GM18873 (cell line): ENCODE measurements around the gene MRGPRG.
"Not testable (repeated sequence)": the region's sequence is repeated elsewhere in the genome, so short reads cannot be mapped to it uniquely, and the experiment has no call there.

ENCODE experiments used
- ATAC-seq: cut with Tn5 transposase; IDR thresholded peaks from one replicate; pipeline ENCODE4 v1.9.1; 2021; ENCODE audit warnings: mild to moderate bottlenecking, moderate library complexity, moderate number of reproducible peaks; ENCODE audit not compliant: unreplicated experiment, low FRiP score

Gene MRGPRG, protein sequence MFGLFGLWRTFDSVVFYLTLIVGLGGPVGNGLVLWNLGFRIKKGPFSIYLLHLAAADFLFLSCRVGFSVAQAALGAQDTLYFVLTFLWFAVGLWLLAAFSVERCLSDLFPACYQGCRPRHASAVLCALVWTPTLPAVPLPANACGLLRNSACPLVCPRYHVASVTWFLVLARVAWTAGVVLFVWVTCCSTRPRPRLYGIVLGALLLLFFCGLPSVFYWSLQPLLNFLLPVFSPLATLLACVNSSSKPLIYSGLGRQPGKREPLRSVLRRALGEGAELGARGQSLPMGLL

GRCh38 chr11:3218483-3219280 is at the start of gene MRGPRG:
Gene MRGPRG (minus strand): TSS chr11:3218813. CDS start chr11:3218813, 0 bp downstream.
- no peak for ATAC-seq

- not testable (repeated sequence) for ATAC-seq
Observed at GRCh38 chr11:3262548-3262947, 43.9 kb upstream of the MRGPRG start.

GRCh38 chr11:3261831-3262230 is 43.2 kb upstream of the MRGPRG start:
- not testable (repeated sequence) for ATAC-seq

- ATAC-seq = not testable (repeated sequence)
Observed at GRCh38 chr11:3257509-3257908, 38.9 kb upstream of the MRGPRG start.

DNA sequence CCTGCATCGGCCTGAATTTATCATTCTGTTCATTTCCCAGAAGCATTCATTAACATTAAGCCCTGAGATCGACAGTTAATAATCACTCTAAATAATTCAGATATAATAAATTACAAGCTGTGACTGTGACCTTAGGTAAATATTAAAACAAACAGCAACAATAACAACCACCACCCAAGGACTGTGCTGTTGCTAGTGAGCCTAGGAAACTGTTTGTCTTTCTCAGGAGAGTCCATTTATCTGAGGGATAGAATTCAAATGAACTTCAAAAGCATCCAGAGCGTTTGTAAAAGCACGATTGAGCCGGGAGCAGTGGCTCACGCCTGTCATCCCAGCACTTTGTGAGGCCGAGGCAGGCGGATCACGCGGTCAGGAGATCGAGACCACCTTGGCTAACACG is 36.6 kb upstream of the MRGPRG start:
- ATAC-seq = not testable (repeated sequence)

DNA sequence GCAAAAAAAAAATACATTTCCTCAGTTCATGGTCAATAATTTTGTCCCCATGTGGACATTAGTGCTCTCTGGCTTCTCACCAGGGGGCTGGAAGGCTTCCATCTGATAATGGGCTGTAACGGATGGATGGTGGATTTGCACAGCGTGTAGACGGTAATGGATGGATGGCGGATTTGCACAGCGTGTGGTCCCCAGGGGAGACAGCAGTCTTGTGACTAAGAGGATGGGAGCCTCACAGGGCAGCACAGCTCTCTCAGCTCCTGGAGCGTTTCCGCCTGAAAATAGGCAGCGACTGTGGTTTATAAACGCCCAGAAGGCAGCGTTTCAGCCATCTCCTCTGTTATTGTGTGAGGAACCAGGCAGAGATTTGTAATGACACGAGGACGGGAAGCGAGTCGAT is 36.2 kb upstream of the MRGPRG start:
- not testable (repeated sequence) for ATAC-seq

DNA sequence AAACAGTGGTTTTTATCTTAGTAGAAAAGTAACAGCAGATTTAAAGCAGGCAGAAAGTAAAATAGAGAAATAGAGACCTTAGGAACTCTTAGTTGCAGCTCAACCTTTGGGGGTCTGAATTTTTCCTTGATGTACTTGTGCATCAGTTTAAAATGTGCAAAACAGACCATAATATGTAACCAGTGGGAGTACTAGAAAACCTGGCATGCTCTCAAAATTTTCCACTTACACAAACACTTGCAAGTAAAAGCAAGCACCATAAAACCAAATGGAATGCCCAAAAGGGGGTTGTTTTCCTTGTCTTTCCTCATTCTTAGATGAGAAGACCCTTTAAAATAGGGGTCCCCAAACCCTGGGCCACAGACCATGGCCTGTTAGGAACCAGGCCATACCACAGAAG is 26.5 kb upstream of the MRGPRG start:
- no peak for ATAC-seq

DNA sequence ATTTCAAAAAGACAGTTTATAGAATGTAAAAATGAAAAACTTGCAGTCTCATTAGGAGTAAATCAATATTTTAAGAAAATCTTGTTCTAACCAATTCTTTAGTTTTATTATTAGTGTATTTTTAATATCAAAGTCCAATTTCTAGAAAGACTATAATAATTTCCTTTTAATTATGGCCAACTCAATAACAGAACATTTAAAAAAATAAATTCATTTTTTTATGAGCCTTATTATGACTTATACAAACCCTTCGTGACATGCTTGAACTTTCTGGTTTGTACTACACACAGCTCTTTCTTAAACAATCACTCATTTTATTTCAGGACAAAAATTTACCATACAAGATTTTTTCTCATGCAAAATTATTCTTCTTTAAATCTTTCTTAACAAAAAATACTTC is 25.3 kb upstream of the MRGPRG start:
- ATAC-seq = no peak

- no peak for ATAC-seq
Observed at GRCh38 chr11:3237119-3237518, 18.5 kb upstream of the MRGPRG start.

GRCh38 chr11:3234846-3235245 is 16.2 kb upstream of the MRGPRG start:
- no peak for ATAC-seq

DNA sequence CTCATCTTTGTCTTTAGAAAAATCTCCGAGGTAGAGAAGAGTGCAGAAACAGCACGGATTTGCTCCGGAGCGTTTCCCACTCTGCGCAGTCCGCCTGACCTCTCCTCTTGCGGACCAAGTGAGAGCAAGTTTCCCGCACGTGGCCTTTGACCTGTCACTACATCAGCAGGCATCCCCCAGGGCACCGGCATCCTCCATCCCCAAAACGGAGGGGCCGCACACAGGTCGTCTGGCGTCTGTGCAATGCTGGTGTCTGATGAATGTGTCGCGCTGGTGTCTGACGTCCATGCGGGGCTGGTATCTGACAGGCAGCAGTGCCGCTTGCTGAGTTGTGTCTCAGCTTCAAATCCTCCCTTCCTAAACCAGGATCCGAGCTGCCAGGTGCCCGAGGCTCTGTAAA is 14.3 kb upstream of the MRGPRG start:
- no peak for ATAC-seq

- ATAC-seq = no peak
Observed at GRCh38 chr11:3231851-3232744, 13.5 kb upstream of the MRGPRG start, which contains the start of gene MRGPRE. Gene MRGPRE (minus strand): TSS chr11:3232417. CDS start chr11:3228799, 3,618 bp downstream.

DNA sequence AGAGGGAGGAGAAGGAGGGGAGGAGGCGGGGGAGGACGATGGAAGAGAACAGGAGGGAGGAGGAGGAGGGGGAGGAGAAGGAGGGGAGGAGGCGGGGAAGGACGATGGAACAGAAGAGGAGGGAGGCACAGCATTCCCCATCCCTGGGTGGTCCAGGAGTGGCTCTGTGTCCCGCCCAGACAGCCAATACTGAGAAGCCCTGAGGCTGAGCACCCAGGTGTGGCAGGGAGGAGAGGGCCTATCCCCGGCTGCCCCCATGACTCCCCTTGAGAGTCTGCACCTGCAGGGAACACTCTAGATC is 12.9 kb upstream of the MRGPRG start:
- no peak for ATAC-seq

DNA sequence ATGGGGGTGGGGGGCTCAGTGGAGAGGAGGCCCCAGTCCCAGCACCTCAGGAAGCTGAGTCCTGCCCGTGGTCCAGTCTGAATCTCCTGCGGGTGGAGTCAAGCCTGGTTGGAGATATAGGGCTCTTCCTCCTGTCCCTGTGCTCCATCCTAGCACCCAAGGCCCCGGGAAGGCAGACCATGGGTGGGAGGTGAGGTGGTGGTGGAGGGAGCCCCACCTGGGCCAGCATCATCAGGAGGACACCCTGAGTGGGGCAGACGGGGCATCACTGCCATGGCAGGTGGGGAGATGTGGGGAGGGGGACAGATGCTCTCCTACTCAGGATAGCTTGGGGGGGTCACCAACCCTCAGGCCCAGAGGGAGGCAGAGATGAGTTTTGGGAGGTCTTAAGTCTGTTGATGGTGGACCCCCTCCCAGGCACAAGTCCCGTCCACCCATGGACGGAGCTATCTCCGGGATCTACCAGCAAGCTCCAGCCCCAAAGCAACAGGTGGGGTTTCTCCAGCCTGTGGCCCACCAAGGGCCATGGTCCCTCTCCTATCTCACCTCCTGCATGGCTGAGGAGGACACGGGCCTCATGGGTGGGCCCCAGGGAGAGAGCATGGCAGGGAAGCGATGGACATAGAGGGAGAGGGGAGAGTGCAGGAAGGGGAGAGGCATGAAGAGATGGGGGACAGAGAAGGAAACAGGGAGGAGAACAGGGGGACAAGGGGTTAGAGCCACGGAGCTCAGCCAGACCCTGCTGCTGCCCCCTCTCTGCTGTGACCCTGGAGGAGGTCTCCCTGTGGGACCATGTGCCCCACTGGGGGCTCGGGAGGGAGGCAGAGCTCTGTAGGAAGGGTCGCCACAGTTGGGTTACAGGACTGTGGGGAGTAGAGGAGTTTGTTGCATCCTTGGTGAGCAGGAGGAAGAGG is 12.3 kb upstream of the MRGPRG start:
- ATAC-seq = no peak

DNA sequence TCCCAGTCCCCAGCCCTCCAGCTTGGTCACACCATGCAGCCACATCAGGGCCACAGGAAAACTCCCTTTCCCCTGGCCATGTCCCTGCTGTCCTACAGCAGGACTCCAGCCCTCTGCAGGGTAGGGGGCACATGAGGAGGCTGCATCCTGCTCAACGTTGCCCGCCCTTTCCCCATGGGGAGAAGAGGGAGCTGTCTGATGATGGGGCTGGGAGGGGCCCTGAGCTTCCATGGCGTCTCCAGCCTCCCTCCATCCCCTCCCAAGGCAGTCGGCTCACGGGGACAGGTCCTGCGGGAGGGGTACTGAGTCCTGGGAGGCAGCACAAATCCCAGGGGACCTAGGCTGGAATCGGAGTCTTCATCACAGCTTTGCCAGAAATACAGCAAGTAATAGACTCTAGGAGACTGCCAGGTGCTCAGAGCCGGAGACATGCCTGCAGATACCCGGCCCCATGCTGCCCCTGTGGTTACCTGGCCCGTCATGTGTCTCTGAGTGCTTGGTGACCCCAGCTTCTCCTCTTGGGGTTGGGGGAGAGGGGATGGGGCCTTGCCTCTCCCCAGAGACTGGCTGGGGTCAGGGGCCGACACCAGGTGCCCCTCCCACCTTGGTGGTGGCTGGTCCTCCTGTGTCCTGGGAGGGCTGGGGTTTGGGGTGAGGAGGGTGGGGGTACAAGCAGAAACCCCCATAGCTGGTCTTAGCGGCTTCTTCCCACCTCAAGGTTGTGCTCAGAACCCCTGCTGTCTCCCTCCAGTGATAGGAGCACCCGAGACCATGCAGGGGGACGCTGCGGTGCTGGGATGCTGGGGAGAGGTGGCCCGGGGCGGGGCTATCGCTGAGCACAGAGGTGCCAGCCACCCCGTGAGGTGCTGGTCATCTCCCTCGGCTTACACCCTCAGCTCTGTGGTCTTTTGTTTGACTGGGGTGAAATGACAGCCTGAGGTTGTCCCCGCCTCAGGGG is 11.3 kb upstream of the MRGPRG start:
- no peak for ATAC-seq

- ATAC-seq = no peak
Observed at GRCh38 chr11:3228445-3228829, 9.8 kb upstream of the MRGPRG start.

- no peak for ATAC-seq
Observed at GRCh38 chr11:3227568-3228444, 9.2 kb upstream of the MRGPRG start.
